ENCODE data around the gene INO80E.

The INO80E gene

DNA sequence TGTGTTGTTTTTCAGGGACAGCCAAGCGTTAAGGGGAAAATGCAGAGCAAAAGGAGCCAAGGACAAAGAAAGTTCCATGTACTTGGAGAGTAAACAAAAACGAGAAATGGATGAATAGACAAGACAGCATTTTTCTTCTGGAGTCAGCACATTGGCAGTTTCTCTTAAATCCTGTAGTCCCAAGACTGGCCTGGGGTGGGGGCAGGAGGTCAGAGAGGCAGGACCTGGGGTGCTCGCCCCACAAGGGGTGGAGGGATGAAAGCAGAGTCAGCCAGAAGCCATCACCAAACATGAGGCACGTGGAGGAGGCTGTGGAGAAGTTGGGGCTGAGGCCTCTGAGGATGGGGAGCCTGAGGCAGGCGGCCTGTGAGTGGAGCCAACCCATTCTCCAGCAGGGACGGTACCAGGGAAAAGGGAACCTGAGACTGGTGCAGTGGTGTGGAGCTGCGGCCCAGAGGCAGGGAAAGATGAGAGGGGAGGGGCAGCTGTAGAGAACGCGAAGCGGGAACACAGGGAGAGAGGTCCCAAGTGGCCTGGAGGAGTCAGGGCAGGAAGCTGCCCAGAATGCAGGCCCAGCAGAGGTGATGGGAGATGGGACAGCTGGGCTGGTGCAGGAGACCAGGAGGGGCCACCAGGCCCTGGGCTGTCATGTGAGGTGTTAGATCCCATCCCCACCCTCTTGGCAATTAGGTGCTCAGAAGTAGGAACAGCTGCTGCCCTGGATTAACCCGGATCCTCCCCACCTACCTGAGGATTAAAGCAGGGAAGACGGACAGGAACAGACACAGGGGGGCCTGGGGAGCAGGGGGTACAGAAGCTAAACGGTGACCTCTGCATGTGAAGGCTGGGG lies 31.8 kb downstream of the INO80E start:
- DNase-seq: peak; percentile 99
- no peaks in the 10 kb centered on the region for H3K27me3 ChIP-seq (ENCODE audit: insufficient read depth, low read depth, severe bottlenecking)
- peaks cover 52% of the 10 kb centered on the region for H3K36me3 ChIP-seq
- H3K27ac ChIP-seq: peak overlapping the region; percentile 93
- H3K4me3 ChIP-seq (ENCODE audit: low read depth, low read length): peak overlapping the region; percentile 30
- TF ChIP-seq, protein P1, sequence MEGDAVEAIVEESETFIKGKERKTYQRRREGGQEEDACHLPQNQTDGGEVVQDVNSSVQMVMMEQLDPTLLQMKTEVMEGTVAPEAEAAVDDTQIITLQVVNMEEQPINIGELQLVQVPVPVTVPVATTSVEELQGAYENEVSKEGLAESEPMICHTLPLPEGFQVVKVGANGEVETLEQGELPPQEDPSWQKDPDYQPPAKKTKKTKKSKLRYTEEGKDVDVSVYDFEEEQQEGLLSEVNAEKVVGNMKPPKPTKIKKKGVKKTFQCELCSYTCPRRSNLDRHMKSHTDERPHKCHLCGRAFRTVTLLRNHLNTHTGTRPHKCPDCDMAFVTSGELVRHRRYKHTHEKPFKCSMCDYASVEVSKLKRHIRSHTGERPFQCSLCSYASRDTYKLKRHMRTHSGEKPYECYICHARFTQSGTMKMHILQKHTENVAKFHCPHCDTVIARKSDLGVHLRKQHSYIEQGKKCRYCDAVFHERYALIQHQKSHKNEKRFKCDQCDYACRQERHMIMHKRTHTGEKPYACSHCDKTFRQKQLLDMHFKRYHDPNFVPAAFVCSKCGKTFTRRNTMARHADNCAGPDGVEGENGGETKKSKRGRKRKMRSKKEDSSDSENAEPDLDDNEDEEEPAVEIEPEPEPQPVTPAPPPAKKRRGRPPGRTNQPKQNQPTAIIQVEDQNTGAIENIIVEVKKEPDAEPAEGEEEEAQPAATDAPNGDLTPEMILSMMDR (IDR thresholded peaks at IDR 0.05; ENCODE audit: low read depth, low read length): peak; percentile 32; the same call in 1 of the 2 replicates
- H3K9me3 ChIP-seq (ENCODE audit: severe bottlenecking): no peaks in the 10 kb centered on the region

DNA sequence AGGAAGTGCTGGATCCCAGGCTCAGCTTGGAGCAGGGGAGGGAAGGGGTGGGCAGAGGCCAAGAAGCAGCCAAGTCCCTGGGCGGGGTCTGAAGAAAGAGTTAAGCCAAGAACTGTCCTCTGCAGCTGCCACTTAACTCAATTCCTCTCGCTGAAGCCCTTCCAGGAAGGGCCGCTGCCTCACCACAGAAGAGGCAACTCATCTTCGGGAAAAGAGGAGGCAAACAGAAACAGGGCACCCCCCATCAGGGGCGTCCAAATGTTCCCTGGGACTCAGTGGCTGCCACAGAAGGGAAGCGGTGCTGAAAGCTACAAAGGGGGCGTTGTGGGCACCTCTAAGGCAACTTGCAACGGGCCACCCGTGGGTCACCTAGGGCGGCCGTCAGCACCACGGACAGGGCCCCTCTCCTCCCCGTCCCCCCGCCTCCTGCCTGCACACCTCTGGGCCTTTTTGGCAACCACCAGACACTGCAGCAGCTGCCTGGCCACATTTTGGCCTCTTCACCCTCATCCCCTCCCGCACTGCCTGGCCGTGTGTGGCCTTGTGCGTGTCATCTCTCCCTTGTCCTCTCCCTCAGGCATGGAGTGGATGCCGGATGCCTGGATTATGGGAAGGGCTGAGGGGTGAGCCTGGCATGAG lies 32.5 kb downstream of the INO80E start:
- peak overlapping the region; percentile 93 for H3K4me3 ChIP-seq (ENCODE audit: low read depth, low read length)
- H3K9me3 ChIP-seq (ENCODE audit: severe bottlenecking): no peaks in the 10 kb centered on the region
- no peak for DNase-seq
- TF ChIP-seq, protein P1 (IDR thresholded peaks at IDR 0.05; ENCODE audit: low read depth, low read length): no peak
- no peaks in the 10 kb centered on the region for H3K27me3 ChIP-seq (ENCODE audit: insufficient read depth, low read depth, severe bottlenecking)
- peaks cover 49% of the 10 kb centered on the region for H3K36me3 ChIP-seq
- H3K27ac ChIP-seq: peak overlapping the region; percentile 93

DNA sequence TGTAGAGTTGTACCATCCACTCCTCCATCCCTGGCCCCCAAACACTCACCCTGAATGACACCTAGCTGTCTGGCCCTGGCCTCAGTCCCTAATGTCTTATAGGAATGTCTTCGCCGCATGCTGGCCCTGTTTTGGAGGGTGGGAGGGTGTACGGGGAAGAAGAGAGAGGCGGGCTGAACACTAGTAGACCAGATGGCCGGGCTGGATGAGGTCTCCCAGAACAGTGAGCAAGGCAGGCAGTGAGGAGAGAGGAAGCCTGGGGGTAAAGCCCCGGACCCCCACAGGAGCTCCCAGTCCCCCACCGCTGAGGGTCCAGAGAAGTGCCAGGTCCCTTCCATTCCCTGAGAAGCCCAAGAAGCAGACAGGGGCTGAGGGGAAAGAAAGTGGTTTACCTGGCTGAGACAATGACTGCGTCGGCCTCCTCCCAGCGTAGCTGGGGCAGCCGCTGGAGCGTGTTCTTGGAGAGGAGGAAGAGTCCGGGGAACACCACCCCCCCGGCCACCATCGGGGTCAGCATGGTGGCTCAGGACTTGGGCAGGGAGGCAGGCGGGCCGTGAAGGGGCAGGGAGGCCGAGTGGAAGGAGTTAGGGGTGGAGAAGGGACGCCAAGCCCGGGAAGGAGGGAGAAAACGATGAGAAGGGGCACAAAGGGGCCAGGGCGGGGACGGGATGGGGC lies 34.1 kb downstream of the INO80E start:
- Histone ChIP-seq H3K27ac (peak overlapping the region; percentile 93), H3K4me3 (ENCODE audit: low read depth, low read length) (peak overlapping the region; percentile 93), H3K36me3 (peaks cover 37% of the 10 kb centered on the region), H3K27me3 (ENCODE audit: insufficient read depth, low read depth, severe bottlenecking) (no peaks in the 10 kb centered on the region), H3K9me3 (ENCODE audit: severe bottlenecking) (no peaks in the 10 kb centered on the region)
- TF ChIP-seq, protein P1 (IDR thresholded peaks at IDR 0.05; ENCODE audit: low read depth, low read length): no peak
- DNase-seq: no peak

DNA sequence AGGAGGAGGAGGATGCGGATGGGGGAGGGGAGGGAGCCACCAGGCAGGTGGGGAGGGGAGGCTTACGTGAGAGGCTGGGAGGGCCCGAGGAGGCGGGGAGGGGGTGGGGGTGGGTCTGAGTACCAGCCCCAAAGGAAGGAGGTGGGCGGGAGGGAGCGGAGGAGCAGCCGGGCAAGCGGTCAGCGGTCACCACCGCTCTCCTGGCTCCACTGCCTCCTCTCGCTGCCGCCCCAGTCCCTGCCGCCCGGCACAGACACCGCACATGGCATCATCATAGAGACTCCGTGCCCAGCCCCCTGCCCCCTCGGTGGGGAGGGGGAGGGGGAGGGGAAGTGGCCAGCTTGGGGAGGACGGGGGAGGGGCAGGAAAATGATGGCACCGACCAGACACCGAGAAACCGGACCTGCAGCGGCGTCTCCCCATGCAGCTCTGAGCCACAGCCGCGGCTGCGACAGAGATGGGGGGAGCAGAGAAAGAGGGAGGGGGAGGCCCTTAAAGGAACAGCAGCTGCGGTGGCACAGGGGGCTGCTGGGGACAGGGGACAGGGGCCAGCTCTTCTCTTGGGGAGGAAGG lies 34.9 kb downstream of the INO80E start, which contains the start of gene TLCD3B:
TLCD3B (minus strand) TSS at position 431 of the 573 bp plus-strand sequence. CDS start 744 bp downstream, outside the sequence.
- H3K27me3 ChIP-seq (ENCODE audit: insufficient read depth, low read depth, severe bottlenecking): no peaks in the 10 kb centered on the region
- TF ChIP-seq, protein P1 (IDR thresholded peaks at IDR 0.05; ENCODE audit: low read depth, low read length): no peak
- peaks cover 29% of the 10 kb centered on the region for H3K36me3 ChIP-seq
- peak; percentile 88 for DNase-seq
- peak within 1 kb of the TSS; percentile 93 for H3K27ac ChIP-seq
- peak within 1 kb of the TSS; percentile 93 for H3K4me3 ChIP-seq (ENCODE audit: low read depth, low read length)
- H3K9me3 ChIP-seq (ENCODE audit: severe bottlenecking): no peaks in the 10 kb centered on the region

DNA sequence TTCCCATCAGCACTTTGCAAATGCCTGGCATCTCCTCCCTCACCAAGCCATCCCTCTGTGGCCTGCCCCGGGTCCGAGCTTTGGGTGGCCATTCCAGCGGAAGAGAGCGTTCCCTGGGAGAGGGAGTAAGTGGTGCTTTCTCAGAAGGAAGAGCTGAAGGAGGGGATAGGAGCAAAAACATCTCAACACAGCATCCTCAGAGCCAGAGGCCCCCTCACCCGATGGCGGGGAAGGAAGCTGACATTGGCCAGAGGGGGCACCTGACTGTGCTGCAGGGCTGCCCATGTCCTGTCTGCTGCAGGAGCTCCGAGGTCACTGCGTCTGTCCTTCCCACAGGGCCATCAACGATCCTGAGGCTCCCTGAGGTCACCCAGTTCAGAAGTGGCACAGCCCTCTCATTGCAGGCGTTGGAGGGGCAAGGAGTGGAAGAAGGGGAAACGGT lies 35.5 kb downstream of the INO80E start:
- Histone ChIP-seq H3K4me3 (ENCODE audit: low read depth, low read length) (peak overlapping the region; percentile 93), H3K36me3 (peaks cover 24% of the 10 kb centered on the region), H3K27ac (peak overlapping the region; percentile 93), H3K27me3 (ENCODE audit: insufficient read depth, low read depth, severe bottlenecking) (no peaks in the 10 kb centered on the region), H3K9me3 (ENCODE audit: severe bottlenecking) (no peaks in the 10 kb centered on the region)
- DNase-seq: no peak
- TF ChIP-seq, protein P1 (IDR thresholded peaks at IDR 0.05; ENCODE audit: low read depth, low read length): no peak

Data from WERI-Rb-1 (cell line).